Uterus (tissue), 2 donors: ENCODE data around the gene AUTS2.

Experiments used
- POLR2A ChIP-seq, 2 donors: fragments of 450-650 bp; IDR thresholded peaks; one replicate each; pipeline ENCODE4 v1.6.1; 2016; ENCODE audit warnings: antibody characterized with exemption in 2 of 2, mild to moderate bottlenecking in 1 of 2, moderate library complexity in 1 of 2
- TF ChIP-seq, protein P1 (sequence below), 4 experiments: fragments of 200-600 bp in 2 of 4; fragments of 450-650 bp in 2 of 4; sonication (generic) in 2 of 4; IDR thresholded peaks; one replicate each; pipeline ENCODE4 v1.5.1; 2016 to 2019; ENCODE audit warnings: antibody characterized with exemption in 4 of 4, mild to moderate bottlenecking in 2 of 4, moderate library complexity in 1 of 4

DNA sequence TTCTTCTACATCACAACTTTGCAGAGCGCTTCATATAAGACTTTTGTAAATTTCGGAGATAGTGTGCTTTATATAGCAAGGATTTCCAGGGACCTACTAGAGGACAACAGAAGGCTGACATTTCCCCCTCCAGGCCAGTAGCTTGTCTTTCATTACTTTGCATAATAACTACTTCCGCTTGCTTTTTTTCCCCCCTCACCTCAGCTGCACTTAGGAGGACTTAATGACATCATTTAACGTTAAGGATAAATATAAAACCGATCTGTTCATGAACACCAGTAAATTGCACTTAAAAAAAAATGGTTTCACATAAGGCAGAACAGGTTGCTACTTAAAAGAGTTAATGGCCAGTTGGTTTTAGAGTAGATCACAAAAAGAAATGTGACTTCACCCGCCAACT lies 172.3 kb downstream of the AUTS2 start:
- TF ChIP-seq, protein P1, sequence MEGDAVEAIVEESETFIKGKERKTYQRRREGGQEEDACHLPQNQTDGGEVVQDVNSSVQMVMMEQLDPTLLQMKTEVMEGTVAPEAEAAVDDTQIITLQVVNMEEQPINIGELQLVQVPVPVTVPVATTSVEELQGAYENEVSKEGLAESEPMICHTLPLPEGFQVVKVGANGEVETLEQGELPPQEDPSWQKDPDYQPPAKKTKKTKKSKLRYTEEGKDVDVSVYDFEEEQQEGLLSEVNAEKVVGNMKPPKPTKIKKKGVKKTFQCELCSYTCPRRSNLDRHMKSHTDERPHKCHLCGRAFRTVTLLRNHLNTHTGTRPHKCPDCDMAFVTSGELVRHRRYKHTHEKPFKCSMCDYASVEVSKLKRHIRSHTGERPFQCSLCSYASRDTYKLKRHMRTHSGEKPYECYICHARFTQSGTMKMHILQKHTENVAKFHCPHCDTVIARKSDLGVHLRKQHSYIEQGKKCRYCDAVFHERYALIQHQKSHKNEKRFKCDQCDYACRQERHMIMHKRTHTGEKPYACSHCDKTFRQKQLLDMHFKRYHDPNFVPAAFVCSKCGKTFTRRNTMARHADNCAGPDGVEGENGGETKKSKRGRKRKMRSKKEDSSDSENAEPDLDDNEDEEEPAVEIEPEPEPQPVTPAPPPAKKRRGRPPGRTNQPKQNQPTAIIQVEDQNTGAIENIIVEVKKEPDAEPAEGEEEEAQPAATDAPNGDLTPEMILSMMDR (IDR thresholded peaks at IDR 0.05), result no peak
- no peak for TF ChIP-seq POLR2A (IDR thresholded peaks at IDR 0.05)
